Activated CD8-positive, alpha-beta T cell treated with anti-CD3 and anti-CD28 coated beads for 36 hours (primary cell): ENCODE data around the gene CYTH3. TPM values are rescaled to one million over a fixed set of nuclear protein-coding genes. Genes with fewer than 3 reads are reported as not detected.

ENCODE experiments used
- ATAC-seq: fragments of 200-7000 bp; cut with Tn5 transposase; one replicate; pipeline ENCODE4 v1.10.0; 2021; ENCODE audit warnings: mild to moderate bottlenecking, moderate library complexity
- CTCF ChIA-PET: fragments of 350-600 bp; sonication (Branson Sonifier 250); formaldehyde crosslinking; loops from one replicate; lab custom pipeline; 2021; ENCODE audit warnings: antibody characterized with exemption; lab: Charles Lee
- POLR2A ChIA-PET: fragments of 350-600 bp; sonication (Branson Sonifier 250); formaldehyde crosslinking; loops from one replicate; lab custom pipeline; 2021; ENCODE audit warnings: antibody characterized with exemption; lab: Charles Lee
- DNase-seq: peaks from one replicate; pipeline ENCODE4 v3.0.0-alpha.2; 2020
- H3K27ac Mint-ChIP-seq: one replicate; pipeline ENCODE4 v1.8.0; 2021; ENCODE audit warnings: mild to moderate bottlenecking, mixed read lengths
- H3K27me3 Mint-ChIP-seq: one replicate; pipeline ENCODE4 v1.8.0; 2021; ENCODE audit warnings: mixed read lengths
- H3K36me3 Mint-ChIP-seq: one replicate; pipeline ENCODE4 v1.8.0; 2021; ENCODE audit warnings: low read depth, mixed read lengths
- H3K4me1 Mint-ChIP-seq: one replicate; pipeline ENCODE4 v1.8.0; 2021; ENCODE audit warnings: low read depth, mixed read lengths
- H3K4me3 Mint-ChIP-seq: one replicate; pipeline ENCODE4 v1.8.0; 2021; ENCODE audit warnings: mild to moderate bottlenecking, moderate library complexity, mixed read lengths
- H3K9me3 Mint-ChIP-seq: one replicate; pipeline ENCODE4 v1.8.0; 2021; ENCODE audit warnings: mixed read lengths
- CTCF ChIP-seq: fragments of 200-600 bp; IDR thresholded peaks from one replicate; pipeline ENCODE4 v1.8.0; 2022; ENCODE audit warnings: antibody characterized with exemption, mild to moderate bottlenecking
- intact Hi-C: fragments of 100-400 bp; cut with micrococcal nuclease; formaldehyde crosslinking; loops from one replicate; pipeline ENCODE4 v1.10.0; 2022
- total RNA-seq, 2 experiments: library from RNA; stranded (reverse); gene quantifications; one replicate each; pipeline ENCODE4 v1.2.3, GENCODE V29; 2021

The CYTH3 gene
- total RNA-seq, 2 experiments from 2014 or later, result 0.92 to 2.3 TPM

GRCh38 chr7:6165075-6165474 is 107.3 kb downstream of the CYTH3 start:
- DNase-seq (no peak), ATAC-seq (no peak)
- TF ChIP-seq CTCF, result no peak
- Mint-ChIP-seq H3K9me3 (no peaks in the 10 kb centered on the region), H3K27ac (no peak overlapping the region), H3K4me3 (no peak overlapping the region), H3K27me3 (no peaks in the 10 kb centered on the region), H3K36me3 (peaks cover 4% of the 10 kb centered on the region), H3K4me1 (no peaks in the 10 kb centered on the region)
- CTCF ChIA-PET, result interaction anchor here (1.0 kb wide), 1 partner anchor 319 kb away, joined by 3 read pairs; no protein-coding TSS in a partner anchor
- POLR2A ChIA-PET, result no interaction called here
- intact Hi-C loops, result loop anchor here (10.0 kb wide), 1 partner anchor 160 kb away; no protein-coding TSS in a partner anchor

- ATAC-seq (no peak), DNase-seq (no peak)
- ChIA-PET POLR2A (no interaction called here), CTCF (interaction anchor here (0.9 to 1.0 kb wide), 2 partner anchors 16 to 319 kb away, joined by 3 read pairs; no protein-coding TSS in a partner anchor)
- Mint-ChIP-seq H3K27me3 (no peaks in the 10 kb centered on the region), H3K36me3 (peaks cover 6% of the 10 kb centered on the region), H3K9me3 (no peaks in the 10 kb centered on the region), H3K27ac (no peak overlapping the region), H3K4me3 (no peak overlapping the region), H3K4me1 (no peaks in the 10 kb centered on the region)
- TF ChIP-seq CTCF, result no peak
- intact Hi-C loops, result loop anchor here (10.0 kb wide), 1 partner anchor 160 kb away; no protein-coding TSS in a partner anchor
Measured at GRCh38 chr7:6164491-6164890, 107.9 kb downstream of the CYTH3 start.

GRCh38 chr7:6164010-6164409 is 108.4 kb downstream of the CYTH3 start:
- peaks cover 9% of the 10 kb centered on the region for H3K36me3 Mint-ChIP-seq
- no peaks in the 10 kb centered on the region for H3K9me3 Mint-ChIP-seq
- POLR2A ChIA-PET, result no interaction called here
- DNase-seq, result no peak
- no peaks in the 10 kb centered on the region for H3K27me3 Mint-ChIP-seq
- intact Hi-C loops, result loop anchor here (10.0 kb wide), 1 partner anchor 161 kb away; no protein-coding TSS in a partner anchor
- ATAC-seq, result no peak
- CTCF ChIA-PET, result interaction anchor here (0.9 to 1.0 kb wide), 2 partner anchors 15 to 318 kb away, joined by 3 read pairs; no protein-coding TSS in a partner anchor
- H3K4me3 Mint-ChIP-seq, result no peak overlapping the region
- H3K27ac Mint-ChIP-seq, result no peak overlapping the region
- no peak for TF ChIP-seq CTCF
- no peaks in the 10 kb centered on the region for H3K4me1 Mint-ChIP-seq

GRCh38 chr7:6163402-6163801 is 109.0 kb downstream of the CYTH3 start:
- Mint-ChIP-seq H3K27ac (no peak overlapping the region), H3K4me3 (no peak overlapping the region), H3K9me3 (no peaks in the 10 kb centered on the region), H3K36me3 (peaks cover 13% of the 10 kb centered on the region), H3K4me1 (no peaks in the 10 kb centered on the region), H3K27me3 (no peaks in the 10 kb centered on the region)
- ATAC-seq (no peak), DNase-seq (no peak)
- intact Hi-C loops, result loop anchor here (10.0 kb wide), 1 partner anchor 161 kb away; no protein-coding TSS in a partner anchor
- POLR2A ChIA-PET, result no interaction called here
- TF ChIP-seq CTCF, result no peak
- CTCF ChIA-PET, result no interaction called here

GRCh38 chr7:6162650-6163366 is 109.6 kb downstream of the CYTH3 start:
- Mint-ChIP-seq H3K4me1 (no peaks in the 10 kb centered on the region), H3K27me3 (no peaks in the 10 kb centered on the region), H3K36me3 (peaks cover 15% of the 10 kb centered on the region), H3K4me3 (no peak overlapping the region), H3K9me3 (no peaks in the 10 kb centered on the region), H3K27ac (no peak overlapping the region)
- ATAC-seq (no peak), DNase-seq (no peak)
- TF ChIP-seq CTCF, result no peak
- ChIA-PET CTCF (interaction anchor here (1.5 kb wide), 1 partner anchor 161 kb away, joined by 5 read pairs; no protein-coding TSS in a partner anchor), POLR2A (no interaction called here)
- intact Hi-C loops, result loop anchor here (10.0 kb wide), 1 partner anchor 162 kb away; no protein-coding TSS in a partner anchor
